CD14-positive monocyte (primary cell): Measurements from ENCODE around the gene MALRD1. TPM values are rescaled to one million over a fixed set of nuclear protein-coding genes. Genes with fewer than 3 reads are reported as not detected.

Source experiments
- DNase-seq, 3 donors: peaks; one replicate each; pipeline ENCODE4 v3.0.0-alpha.2; 2011 to 2022
- H2AFZ ChIP-seq: 2 replicates; pipeline ENCODE4 v1.6.0; 2012; ENCODE audit warnings: mild to moderate bottlenecking, low read depth, low read length, inconsistent platforms; ENCODE audit not compliant: insufficient read depth, poor library complexity, severe bottlenecking
- H3K27ac ChIP-seq, 2 donors: 1 replicate in 1 of 2; 2 replicates in 1 of 2; pipeline ENCODE4 v1.5.1; 2012 to 2013; ENCODE audit warnings: low read length in 2 of 2, control low read depth in 1 of 2, inconsistent platforms in 1 of 2, low read depth in 1 of 2, mild to moderate bottlenecking in 1 of 2
- H3K27me3 ChIP-seq, 2 donors: one replicate each; pipeline versions ENCODE4 v1.6.0 to v1.6.1; 2011 to 2013; ENCODE audit warnings: low read length in 2 of 2; ENCODE audit not compliant: control insufficient read depth in 2 of 2, insufficient read depth in 2 of 2
- H3K36me3 ChIP-seq, 2 donors: replicated peaks in 1 of 2; 1 replicate in 1 of 2; 2 replicates in 1 of 2; pipeline versions ENCODE4 v1.5.1 to v1.6.1; 2012 to 2013; ENCODE audit warnings: low read length in 2 of 2, control low read depth in 1 of 2, inconsistent platforms in 1 of 2, mild to moderate bottlenecking in 1 of 2; ENCODE audit not compliant: insufficient read depth in 2 of 2, control insufficient read depth in 1 of 2
- H3K4me1 ChIP-seq, 2 donors: 1 replicate in 1 of 2; 2 replicates in 1 of 2; pipeline versions ENCODE4 v1.5.1 to v1.6.1; 2012 to 2013; ENCODE audit warnings: low read length in 2 of 2, control low read depth in 1 of 2, inconsistent platforms in 1 of 2, mild to moderate bottlenecking in 1 of 2, moderate library complexity in 1 of 2; ENCODE audit not compliant: insufficient read depth in 2 of 2, control insufficient read depth in 1 of 2
- H3K4me2 ChIP-seq: replicated peaks from 2 replicates; pipeline ENCODE3; 2012; ENCODE audit warnings: low read length, moderate library complexity, mild to moderate bottlenecking; ENCODE audit not compliant: poor library complexity, severe bottlenecking; ENCODE audit errors: extremely low read depth
- H3K4me3 ChIP-seq, 3 experiments: fragments of 200-600 bp in 1 of 3; sonication (generic) in 1 of 3; replicated peaks in 1 of 3; 1 replicate in 2 of 3; 2 replicates in 1 of 3; pipeline ENCODE4 v1.5.1; 2011 to 2013; ENCODE audit warnings: low read length in 3 of 3, mild to moderate bottlenecking in 3 of 3, control low read depth in 2 of 3, low read depth in 2 of 3, inconsistent platforms in 1 of 3, moderate library complexity in 1 of 3
- H3K79me2 ChIP-seq: 2 replicates; pipeline ENCODE4 v1.6.0; 2012; ENCODE audit warnings: mild to moderate bottlenecking, control low read depth, inconsistent platforms, low read length, moderate library complexity; ENCODE audit not compliant: insufficient read depth
- H3K9ac ChIP-seq: 2 replicates; pipeline ENCODE4 v1.6.0; 2017; ENCODE audit warnings: low read length, mild to moderate bottlenecking; ENCODE audit not compliant: insufficient read depth, poor library complexity, severe bottlenecking
- H3K9me3 ChIP-seq, 2 donors: replicated peaks in 1 of 2; 1 replicate in 1 of 2; 2 replicates in 1 of 2; pipeline versions ENCODE4 v1.5.1 to v1.6.1; 2012 to 2013; ENCODE audit warnings: low read length in 2 of 2, control low read depth in 1 of 2; ENCODE audit not compliant: control insufficient read depth in 1 of 2, insufficient read depth in 1 of 2
- H4K20me1 ChIP-seq: 2 replicates; pipeline ENCODE4 v1.6.0; 2012; ENCODE audit warnings: mild to moderate bottlenecking, low read length, control low read depth, moderate library complexity; ENCODE audit not compliant: insufficient read depth
- H3K27ac Mint-ChIP-seq, 7 donors: one replicate each; pipeline ENCODE4 v1.8.0; 2020; ENCODE audit warnings: mild to moderate bottlenecking in 7 of 7, mixed read lengths in 7 of 7, moderate library complexity in 6 of 7, inconsistent platforms in 2 of 7
- H3K27me3 Mint-ChIP-seq, 3 donors: one replicate each; pipeline ENCODE4 v1.8.0; 2021 to 2022; ENCODE audit warnings: low read depth in 3 of 3, mild to moderate bottlenecking in 3 of 3, mixed read lengths in 3 of 3, moderate library complexity in 3 of 3, inconsistent platforms in 1 of 3
- H3K36me3 Mint-ChIP-seq, 2 donors: one replicate each; pipeline ENCODE4 v1.8.0; 2020; ENCODE audit warnings: mixed read lengths in 2 of 2, inconsistent platforms in 1 of 2, mild to moderate bottlenecking in 1 of 2
- H3K4me1 Mint-ChIP-seq: one replicate; pipeline ENCODE4 v1.8.0; 2020; ENCODE audit warnings: mild to moderate bottlenecking, mixed read lengths
- H3K4me3 Mint-ChIP-seq, 2 donors: one replicate each; pipeline ENCODE4 v1.8.0; 2020; ENCODE audit warnings: mild to moderate bottlenecking in 2 of 2, mixed read lengths in 2 of 2, moderate library complexity in 1 of 2
- H3K9me3 Mint-ChIP-seq, 7 donors: one replicate each; pipeline ENCODE4 v1.8.0; 2020 to 2022; ENCODE audit warnings: mixed read lengths in 7 of 7, mild to moderate bottlenecking in 6 of 7, moderate library complexity in 6 of 7, inconsistent platforms in 2 of 7
- WGBS: methylation state at CpG from one replicate; pipeline ENCODE4 v1.1.5; 2013; ENCODE audit warnings: missing lambda C conversion rate; ENCODE audit not compliant: insufficient coverage; 5-methylcytosine and 5-hydroxymethylcytosine counted together
- intact Hi-C, 2 donors: fragments of 100-400 bp; cut with micrococcal nuclease; formaldehyde crosslinking; loops; one replicate each; pipeline versions ENCODE4 v1.15.0 to v1.15.1; 2023
- polyA plus RNA-seq, 3 donors: library from polyadenylated mRNA; depleted of rRNA in 1 of 3; unstranded in 2 of 3; stranded (reverse) in 1 of 3; fragments of 300-500 nt in 2 of 3; fragments of >200 nt in 1 of 3; fragmentation: Illumina TruSeq in 2 of 3; gene quantifications; 1 replicate in 2 of 3; 2 replicates in 1 of 3; pipeline ENCODE4 v1.2.3, GENCODE V29; 2012 to 2021
- TF ChIP-seq, protein P1 (sequence below): fragments of 200-600 bp; IDR thresholded peaks from one replicate; pipeline ENCODE4 v1.8.0; 2022; ENCODE audit warnings: antibody characterized with exemption, mild to moderate bottlenecking

Gene MALRD1
- polyA plus RNA-seq, 3 donors: not detected

DNA sequence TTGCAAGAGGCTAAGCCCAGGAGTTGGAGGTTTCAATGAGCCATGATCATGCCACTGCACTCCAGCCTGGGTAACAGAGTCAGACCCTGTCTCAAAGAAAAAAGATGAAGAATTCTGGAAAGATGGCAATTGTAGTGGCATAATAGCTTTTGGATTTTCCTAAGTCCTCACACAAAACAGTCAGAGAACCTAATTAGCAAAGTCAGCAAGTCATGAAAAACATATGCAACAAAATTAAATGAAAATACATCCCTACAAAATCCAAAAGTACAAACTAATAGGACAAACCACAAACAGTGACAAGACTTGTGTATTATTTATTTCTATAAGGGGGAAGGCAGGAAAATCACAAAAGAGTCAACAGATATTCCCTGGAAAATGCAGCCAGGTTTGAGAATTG is 405.4 kb downstream of the MALRD1 start:
- Mint-ChIP-seq H3K9me3 (peaks cover 0 to 2% (median 0%) of the 10 kb centered on the region in 7 donors), H3K4me1 (no peaks in the 10 kb centered on the region), H3K36me3 (no peaks in the 10 kb centered on the region), H3K27me3 (peaks cover 0 to 2% (median 2%) of the 10 kb centered on the region in 3 donors), H3K27ac (no peak overlapping the region), H3K4me3 (no peak overlapping the region)
- no peak overlapping the region for H3K27ac ChIP-seq
- intact Hi-C loops: no loop called here
- TF ChIP-seq, protein P1, sequence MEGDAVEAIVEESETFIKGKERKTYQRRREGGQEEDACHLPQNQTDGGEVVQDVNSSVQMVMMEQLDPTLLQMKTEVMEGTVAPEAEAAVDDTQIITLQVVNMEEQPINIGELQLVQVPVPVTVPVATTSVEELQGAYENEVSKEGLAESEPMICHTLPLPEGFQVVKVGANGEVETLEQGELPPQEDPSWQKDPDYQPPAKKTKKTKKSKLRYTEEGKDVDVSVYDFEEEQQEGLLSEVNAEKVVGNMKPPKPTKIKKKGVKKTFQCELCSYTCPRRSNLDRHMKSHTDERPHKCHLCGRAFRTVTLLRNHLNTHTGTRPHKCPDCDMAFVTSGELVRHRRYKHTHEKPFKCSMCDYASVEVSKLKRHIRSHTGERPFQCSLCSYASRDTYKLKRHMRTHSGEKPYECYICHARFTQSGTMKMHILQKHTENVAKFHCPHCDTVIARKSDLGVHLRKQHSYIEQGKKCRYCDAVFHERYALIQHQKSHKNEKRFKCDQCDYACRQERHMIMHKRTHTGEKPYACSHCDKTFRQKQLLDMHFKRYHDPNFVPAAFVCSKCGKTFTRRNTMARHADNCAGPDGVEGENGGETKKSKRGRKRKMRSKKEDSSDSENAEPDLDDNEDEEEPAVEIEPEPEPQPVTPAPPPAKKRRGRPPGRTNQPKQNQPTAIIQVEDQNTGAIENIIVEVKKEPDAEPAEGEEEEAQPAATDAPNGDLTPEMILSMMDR: no peak
- no peaks in the 10 kb centered on the region for H3K9me3 ChIP-seq
- no peaks in the 10 kb centered on the region for H3K27me3 ChIP-seq
- no peaks in the 10 kb centered on the region for H3K79me2 ChIP-seq
- no peak for DNase-seq
- no peaks in the 10 kb centered on the region for H4K20me1 ChIP-seq
- no peaks in the 10 kb centered on the region for H3K36me3 ChIP-seq
- H3K4me1 ChIP-seq: no peaks in the 10 kb centered on the region
- no peak overlapping the region for H3K9ac ChIP-seq
- no peak overlapping the region for H3K4me2 ChIP-seq
- no peak overlapping the region for H2AFZ ChIP-seq
- no peak overlapping the region for H3K4me3 ChIP-seq

DNA sequence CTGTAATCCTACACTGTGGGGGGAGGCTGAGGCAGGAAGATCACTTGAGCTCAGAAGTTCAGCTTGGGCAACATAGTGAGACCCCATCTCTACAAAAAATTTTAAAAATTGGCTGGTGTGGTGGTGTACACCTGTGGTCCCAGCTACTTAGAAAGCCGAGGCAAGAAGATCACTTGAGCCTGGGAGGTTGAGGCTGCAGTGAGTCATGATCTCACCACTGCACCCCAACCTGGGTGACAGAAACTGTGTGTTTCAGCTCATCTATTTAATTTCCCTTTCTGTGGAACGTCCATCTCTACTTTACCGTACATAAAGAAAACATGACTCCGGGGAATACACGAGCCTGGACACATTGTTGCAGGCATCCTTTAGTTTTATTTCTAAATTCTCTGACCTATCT is 413.0 kb downstream of the MALRD1 start:
- H4K20me1 ChIP-seq: no peaks in the 10 kb centered on the region
- no peak overlapping the region for H2AFZ ChIP-seq
- no peak overlapping the region for H3K27ac ChIP-seq
- Mint-ChIP-seq H3K4me1 (no peaks in the 10 kb centered on the region), H3K4me3 (no peak overlapping the region), H3K9me3 (peaks cover 0 to 8% (median 0%) of the 10 kb centered on the region in 7 donors), H3K27ac (no peak overlapping the region), H3K36me3 (no peaks in the 10 kb centered on the region), H3K27me3 (peaks cover 0 to 3% (median 0%) of the 10 kb centered on the region in 3 donors)
- WGBS: 95% methylated on average over 3 of the region's 5 CpGs
- H3K36me3 ChIP-seq: no peaks in the 10 kb centered on the region
- DNase-seq: no peak
- intact Hi-C loops: no loop called here
- H3K9ac ChIP-seq: no peak overlapping the region
- no peak overlapping the region for H3K4me3 ChIP-seq
- no peaks in the 10 kb centered on the region for H3K79me2 ChIP-seq
- TF ChIP-seq, protein P1: no peak
- no peak overlapping the region for H3K4me2 ChIP-seq
- H3K4me1 ChIP-seq: no peaks in the 10 kb centered on the region
- H3K27me3 ChIP-seq: no peaks in the 10 kb centered on the region
- H3K9me3 ChIP-seq: peaks cover 0 to 3% of the 10 kb centered on the region in 2 donors
